ENCODE results near the gene CDKN2A.

Gene CDKN2A

DNA sequence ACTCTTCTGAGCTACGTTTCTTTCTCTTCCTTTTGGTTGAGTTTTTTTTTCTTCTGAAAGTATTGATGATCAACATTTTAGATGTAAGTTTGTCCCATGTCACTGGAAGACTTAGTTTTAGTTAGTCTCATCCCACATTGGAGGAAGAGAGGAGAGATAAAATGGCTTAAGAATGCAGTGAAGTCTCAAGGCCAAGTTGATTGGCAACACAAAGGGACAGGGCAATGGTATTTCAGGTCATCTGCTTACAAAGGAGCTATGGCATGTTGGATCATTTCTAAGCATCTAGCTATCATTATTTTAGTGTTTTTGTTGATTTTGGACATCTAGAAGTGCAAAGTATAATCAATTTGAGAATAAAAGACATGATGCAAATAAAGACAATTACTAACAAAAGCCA is 58.6 kb downstream of the CDKN2A start:
- DNase-seq, result no peak

- DNase-seq, result no peak
Measured at GRCh38 chr9:21933865-21934264, 60.3 kb downstream of the CDKN2A start.

- no peak for DNase-seq
Measured at GRCh38 chr9:21933281-21933680, 60.9 kb downstream of the CDKN2A start.

DNA sequence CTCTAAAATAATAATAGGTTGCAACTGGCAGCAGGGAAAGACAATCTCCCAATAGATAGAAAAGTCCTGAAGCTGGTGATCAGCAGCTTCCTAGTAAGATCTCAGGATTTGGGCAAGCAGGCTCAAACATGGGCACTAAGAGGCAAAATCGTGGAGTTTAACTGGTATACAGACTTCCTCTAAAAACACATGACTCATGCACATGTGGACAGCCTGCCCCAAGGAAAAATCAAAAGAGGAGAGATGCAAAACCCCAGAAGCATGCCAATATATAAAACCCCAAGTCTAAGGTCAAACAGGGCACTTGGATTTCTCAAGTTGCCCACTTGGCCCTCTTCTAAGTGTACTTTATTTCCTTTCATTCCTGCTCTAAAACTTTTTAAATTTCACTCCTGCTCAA is 62.8 kb downstream of the CDKN2A start:
- no peak for DNase-seq

- DNase-seq, result no peak
Measured at GRCh38 chr9:21927752-21928151, 66.4 kb downstream of the CDKN2A start.

GRCh38 chr9:21923694-21924093 is 70.5 kb downstream of the CDKN2A start:
- no peak for DNase-seq

DNA sequence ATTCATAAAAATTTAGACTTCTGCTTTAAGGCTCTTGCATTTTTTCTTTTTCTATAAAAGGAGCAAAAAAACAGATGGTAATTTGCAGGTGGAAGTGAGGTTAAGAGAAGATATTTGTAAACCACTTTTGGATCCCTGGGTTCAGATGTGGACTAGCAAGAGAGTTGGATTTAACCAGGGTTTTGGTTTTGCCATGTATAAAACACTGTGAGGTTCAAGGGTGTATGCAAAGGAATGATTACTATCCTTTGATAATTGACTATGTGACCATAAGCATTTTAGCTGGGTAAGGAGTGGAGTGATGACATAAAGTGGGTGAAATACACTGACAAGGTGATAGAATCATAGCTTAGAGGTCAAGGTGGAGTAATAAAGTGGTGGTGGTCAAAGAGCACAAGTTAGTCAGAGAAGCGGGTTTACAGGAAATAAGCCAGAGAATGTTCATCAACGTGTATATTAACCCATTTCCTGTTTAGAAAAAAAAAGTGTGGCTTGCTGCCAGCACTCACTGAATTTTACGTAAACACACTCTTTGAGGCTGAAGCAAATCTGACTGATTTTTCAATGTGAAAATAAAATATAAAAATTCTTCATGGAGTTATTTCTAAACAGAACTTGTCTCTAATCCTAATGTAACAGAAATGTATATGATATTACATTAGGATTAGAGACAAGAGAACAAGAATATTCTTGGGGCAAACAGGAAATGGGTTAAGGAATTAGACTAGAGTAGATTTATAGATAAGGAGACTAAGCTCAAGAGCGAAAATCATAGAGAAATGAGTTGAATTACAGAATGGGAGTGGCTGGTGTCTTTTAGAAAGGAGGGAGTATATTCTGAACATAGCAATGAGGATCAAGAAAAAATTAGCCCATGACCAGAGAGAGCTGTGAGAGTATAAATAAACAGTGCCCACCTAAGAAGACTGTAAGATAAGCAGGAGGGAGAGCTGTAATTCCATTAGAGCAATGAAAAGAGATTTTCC is 74.5 kb downstream of the CDKN2A start:
- DNase-seq, result no peak

All from activated naive CD4-positive, alpha-beta T cell treated with anti-CD3 and anti-CD28 coated beads, Interleukin-2, amount 50 U/mL, for 16 hours (primary cell).